ENCODE data around the gene XPNPEP1.

XPNPEP1 gene

GRCh38 chr10:109875151-109875568 lies 48.2 kb downstream of the XPNPEP1 start:
- no peak overlapping the region for H3K4me2 ChIP-seq (ENCODE audit: low read length)
- H3K36me3 ChIP-seq (ENCODE audit: insufficient read depth, low read length): peaks cover 74% of the 10 kb centered on the region
- no peak overlapping the region for H2AFZ ChIP-seq (ENCODE audit: low read length)
- H3K9me3 ChIP-seq (ENCODE audit: low read length): no peaks in the 10 kb centered on the region
- no peak overlapping the region for H3K4me3 ChIP-seq (ENCODE audit: low read depth, low read length, poor library complexity, severe bottlenecking)
- H3F3A ChIP-seq (ENCODE audit: insufficient read depth, low read length): no peaks in the 10 kb centered on the region
- H3K79me2 ChIP-seq (ENCODE audit: insufficient read depth, low read length): no peaks in the 10 kb centered on the region
- TF ChIP-seq, protein P1, sequence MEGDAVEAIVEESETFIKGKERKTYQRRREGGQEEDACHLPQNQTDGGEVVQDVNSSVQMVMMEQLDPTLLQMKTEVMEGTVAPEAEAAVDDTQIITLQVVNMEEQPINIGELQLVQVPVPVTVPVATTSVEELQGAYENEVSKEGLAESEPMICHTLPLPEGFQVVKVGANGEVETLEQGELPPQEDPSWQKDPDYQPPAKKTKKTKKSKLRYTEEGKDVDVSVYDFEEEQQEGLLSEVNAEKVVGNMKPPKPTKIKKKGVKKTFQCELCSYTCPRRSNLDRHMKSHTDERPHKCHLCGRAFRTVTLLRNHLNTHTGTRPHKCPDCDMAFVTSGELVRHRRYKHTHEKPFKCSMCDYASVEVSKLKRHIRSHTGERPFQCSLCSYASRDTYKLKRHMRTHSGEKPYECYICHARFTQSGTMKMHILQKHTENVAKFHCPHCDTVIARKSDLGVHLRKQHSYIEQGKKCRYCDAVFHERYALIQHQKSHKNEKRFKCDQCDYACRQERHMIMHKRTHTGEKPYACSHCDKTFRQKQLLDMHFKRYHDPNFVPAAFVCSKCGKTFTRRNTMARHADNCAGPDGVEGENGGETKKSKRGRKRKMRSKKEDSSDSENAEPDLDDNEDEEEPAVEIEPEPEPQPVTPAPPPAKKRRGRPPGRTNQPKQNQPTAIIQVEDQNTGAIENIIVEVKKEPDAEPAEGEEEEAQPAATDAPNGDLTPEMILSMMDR (IDR thresholded peaks at IDR 0.05; ENCODE audit: low read length): no peak
- TF ChIP-seq EZH2 (IDR thresholded peaks at IDR 0.05; ENCODE audit: borderline replicate concordance, low read length): no peak
- no peak overlapping the region for H3K27ac ChIP-seq (ENCODE audit: low read depth, low read length, poor library complexity, severe bottlenecking)
- no peaks in the 10 kb centered on the region for H3K4me1 ChIP-seq (ENCODE audit: insufficient read depth, low read length, severe bottlenecking)
- no peaks in the 10 kb centered on the region for H4K20me1 ChIP-seq (ENCODE audit: insufficient read depth, low read length)
- no peaks in the 10 kb centered on the region for H3K9me2 ChIP-seq (ENCODE audit: low read depth, low read length)
- no peaks in the 10 kb centered on the region for H3K27me3 ChIP-seq (ENCODE audit: insufficient read depth, low read length)
- H3K9ac ChIP-seq (ENCODE audit: low read length): no peak overlapping the region

DNA sequence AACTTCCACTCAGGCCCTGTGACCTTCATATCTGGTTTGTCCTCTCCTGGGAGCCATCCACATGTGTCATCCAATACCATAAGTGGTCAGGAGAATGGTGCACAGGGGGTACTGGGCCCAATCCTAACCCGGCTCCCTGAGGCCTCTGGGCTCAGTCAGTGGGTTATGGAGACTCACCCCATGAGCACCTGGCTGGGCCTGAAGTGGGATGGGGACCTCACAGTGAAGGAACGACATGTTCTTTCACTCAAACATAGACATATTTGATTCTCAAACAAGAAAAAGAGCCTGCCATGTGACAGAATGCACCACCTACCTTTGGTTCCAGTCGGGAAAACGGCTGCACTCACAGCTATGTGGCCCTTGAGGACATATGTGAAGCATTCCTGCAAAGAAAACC lies 51.8 kb downstream of the XPNPEP1 start:
- Histone ChIP-seq H3K4me1 (ENCODE audit: insufficient read depth, low read length, severe bottlenecking) (no peaks in the 10 kb centered on the region), H4K20me1 (ENCODE audit: insufficient read depth, low read length) (no peaks in the 10 kb centered on the region), H3K4me3 (ENCODE audit: low read depth, low read length, poor library complexity, severe bottlenecking) (no peak overlapping the region), H2AFZ (ENCODE audit: low read length) (no peak overlapping the region), H3K27me3 (ENCODE audit: insufficient read depth, low read length) (no peaks in the 10 kb centered on the region), H3K79me2 (ENCODE audit: insufficient read depth, low read length) (no peaks in the 10 kb centered on the region), H3K36me3 (ENCODE audit: insufficient read depth, low read length) (peaks cover 92% of the 10 kb centered on the region), H3K9me2 (ENCODE audit: low read depth, low read length) (no peaks in the 10 kb centered on the region), H3K9me3 (ENCODE audit: low read length) (no peaks in the 10 kb centered on the region), H3K4me2 (ENCODE audit: low read length) (no peak overlapping the region), H3F3A (ENCODE audit: insufficient read depth, low read length) (no peaks in the 10 kb centered on the region), H3K9ac (ENCODE audit: low read length) (no peak overlapping the region), H3K27ac (ENCODE audit: low read depth, low read length, poor library complexity, severe bottlenecking) (no peak overlapping the region)
- TF ChIP-seq, protein P1 (IDR thresholded peaks at IDR 0.05; ENCODE audit: low read length): no peak
- TF ChIP-seq EZH2 (IDR thresholded peaks at IDR 0.05; ENCODE audit: borderline replicate concordance, low read length): no peak

DNA sequence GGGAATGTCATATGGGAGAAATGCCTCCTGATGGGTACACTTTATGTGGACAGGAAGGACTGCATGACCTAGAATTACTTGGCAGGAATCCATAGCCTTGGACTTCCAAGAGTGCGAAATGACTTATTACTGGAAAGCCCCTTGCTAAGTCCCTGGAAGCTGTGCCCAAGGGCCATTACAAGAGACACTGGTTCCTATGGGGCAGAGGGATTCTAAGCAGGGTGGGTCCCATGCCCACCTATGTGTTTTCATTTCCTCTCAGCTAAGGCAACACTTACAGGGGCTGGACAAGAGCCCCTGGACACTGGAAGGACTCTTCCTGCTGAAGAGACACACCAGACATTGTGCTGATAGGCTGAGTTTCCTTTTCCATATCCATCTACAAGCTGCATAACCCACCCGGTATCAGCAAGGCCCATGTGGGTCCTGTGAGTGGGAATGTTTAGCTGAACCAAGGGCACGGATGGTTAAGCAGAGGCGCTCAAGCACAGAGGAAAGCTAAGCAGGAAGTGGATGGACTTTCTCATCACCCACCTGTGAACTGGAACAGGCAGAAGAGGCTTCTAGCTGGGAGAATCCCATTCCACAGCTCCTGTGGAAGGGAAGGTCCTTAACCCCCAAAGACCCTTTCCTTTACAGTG lies 56.2 kb downstream of the XPNPEP1 start:
- H3K36me3 ChIP-seq (ENCODE audit: insufficient read depth, low read length): peaks cover 95% of the 10 kb centered on the region

More for the DNA sequence above, 56.2 kb downstream of the XPNPEP1 start:
- H2AFZ ChIP-seq (ENCODE audit: low read length): no peak overlapping the region
- peaks cover 8% of the 10 kb centered on the region; the same call in 1 of the 2 replicates for H3K9me3 ChIP-seq (ENCODE audit: low read length)
- no peaks in the 10 kb centered on the region for H3F3A ChIP-seq (ENCODE audit: insufficient read depth, low read length)
- no peak overlapping the region for H3K4me3 ChIP-seq (ENCODE audit: low read depth, low read length, poor library complexity, severe bottlenecking)
- H3K4me1 ChIP-seq (ENCODE audit: insufficient read depth, low read length, severe bottlenecking): no peaks in the 10 kb centered on the region
- no peak overlapping the region for H3K9ac ChIP-seq (ENCODE audit: low read length)
- H3K9me2 ChIP-seq (ENCODE audit: low read depth, low read length): no peaks in the 10 kb centered on the region
- TF ChIP-seq, protein P1 (IDR thresholded peaks at IDR 0.05; ENCODE audit: low read length): no peak
- no peak for TF ChIP-seq EZH2 (IDR thresholded peaks at IDR 0.05; ENCODE audit: borderline replicate concordance, low read length)
- H3K27ac ChIP-seq (ENCODE audit: low read depth, low read length, poor library complexity, severe bottlenecking): no peak overlapping the region
- H3K79me2 ChIP-seq (ENCODE audit: insufficient read depth, low read length): no peaks in the 10 kb centered on the region
- no peaks in the 10 kb centered on the region for H3K27me3 ChIP-seq (ENCODE audit: insufficient read depth, low read length)
- no peak overlapping the region for H3K4me2 ChIP-seq (ENCODE audit: low read length)
- no peaks in the 10 kb centered on the region for H4K20me1 ChIP-seq (ENCODE audit: insufficient read depth, low read length)

All from OCI-LY1 (cell line).